ENCODE results near the gene GPRIN3.
A peak's percentile ranks its signal among the peaks of the same experiment; 100 is the strongest.
"Not testable (repeated sequence)": the region's sequence is repeated elsewhere in the genome, so short reads cannot be mapped to it uniquely, and the experiment has no call there.

The GPRIN3 gene

DNA sequence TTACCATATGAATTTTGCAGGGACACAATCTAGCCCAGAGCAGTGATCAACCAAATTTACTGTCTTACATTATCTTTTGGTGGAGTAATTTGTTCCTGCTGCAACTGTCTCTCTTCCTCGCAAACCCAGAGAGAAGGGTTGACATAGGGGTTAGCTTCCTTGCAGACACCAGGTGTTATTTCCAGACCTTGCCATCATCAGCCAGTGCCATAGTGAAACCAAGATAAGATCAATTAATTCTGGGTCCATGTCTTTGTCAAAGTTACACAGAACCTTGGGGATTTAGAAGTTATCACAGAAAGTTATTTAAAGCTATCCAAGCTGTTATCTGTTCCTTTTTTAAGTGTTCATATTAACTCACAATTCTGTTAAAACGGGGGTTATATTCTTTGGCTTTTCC is 23.6 kb upstream of the GPRIN3 start:
- TF ChIP-seq ZNF274 (IDR thresholded peaks at IDR 0.05; ENCODE audit: low read depth, low read length), result no peak
- H3K4me3 ChIP-seq (ENCODE audit: low read length), result no peak overlapping the region

DNA sequence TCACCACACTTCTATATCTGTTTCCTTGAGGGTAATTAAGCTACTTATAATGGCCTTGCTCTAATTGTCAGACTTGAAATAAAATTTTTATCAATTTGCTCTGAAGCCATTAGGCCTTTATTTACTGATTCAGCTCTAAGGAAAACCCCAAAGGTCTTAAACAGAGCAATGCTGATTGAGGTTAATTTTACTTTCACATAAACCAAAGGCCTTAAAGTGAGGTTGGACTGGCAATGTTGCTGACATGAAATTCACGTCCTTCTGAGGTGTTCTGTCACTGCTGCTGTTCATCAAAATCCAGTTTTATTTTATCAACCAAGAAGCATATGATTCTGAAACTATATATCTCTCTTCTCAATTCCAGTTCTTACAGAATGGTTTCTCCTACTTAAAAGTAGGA is 21.7 kb upstream of the GPRIN3 start:
- H3K4me3 ChIP-seq (ENCODE audit: low read length), result no peak overlapping the region
- TF ChIP-seq ZNF274 (IDR thresholded peaks at IDR 0.05; ENCODE audit: low read depth, low read length), result no peak

DNA sequence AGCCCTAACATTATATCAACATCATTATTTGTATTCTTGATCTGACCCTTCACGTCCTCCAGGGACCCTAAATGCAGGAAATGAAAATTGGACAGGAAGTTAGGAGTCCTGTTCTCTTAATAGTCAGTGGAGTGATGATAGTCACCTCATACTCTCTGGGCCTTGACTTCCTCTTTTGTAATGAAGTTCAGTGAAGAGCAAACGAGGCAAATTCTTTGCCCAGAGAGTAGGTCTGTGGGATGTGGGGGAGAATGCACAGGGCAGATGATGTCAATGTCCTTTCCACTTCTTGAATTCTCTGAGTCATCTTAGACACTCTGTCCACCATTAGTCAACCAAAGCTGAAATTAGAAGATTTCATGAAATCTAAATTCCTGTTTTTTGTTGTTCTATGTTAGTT is 17.1 kb upstream of the GPRIN3 start:
- TF ChIP-seq ZNF274 (IDR thresholded peaks at IDR 0.05; ENCODE audit: low read depth, low read length), result no peak
- H3K4me3 ChIP-seq (ENCODE audit: low read length), result no peak overlapping the region

DNA sequence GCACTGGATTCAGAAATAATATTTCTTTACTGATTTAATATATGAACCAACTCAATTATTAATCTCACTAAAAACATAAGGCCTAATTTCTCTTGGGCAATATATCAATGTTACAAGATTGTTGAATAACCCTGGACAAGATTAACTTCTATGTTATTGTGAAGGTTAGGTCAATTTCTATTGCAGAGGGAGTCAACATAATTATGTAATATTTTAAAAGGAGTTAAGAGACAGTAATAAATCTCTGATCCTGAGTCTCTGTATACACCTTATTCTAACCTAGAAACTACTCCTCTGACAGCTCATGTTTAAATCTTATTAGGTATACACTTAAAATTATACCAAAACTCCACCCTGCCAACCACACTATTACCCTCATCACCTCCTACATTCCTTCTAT is 15.1 kb upstream of the GPRIN3 start:
- H3K4me3 ChIP-seq (ENCODE audit: low read length), result no peak overlapping the region
- no peak for TF ChIP-seq ZNF274 (IDR thresholded peaks at IDR 0.05; ENCODE audit: low read depth, low read length)

DNA sequence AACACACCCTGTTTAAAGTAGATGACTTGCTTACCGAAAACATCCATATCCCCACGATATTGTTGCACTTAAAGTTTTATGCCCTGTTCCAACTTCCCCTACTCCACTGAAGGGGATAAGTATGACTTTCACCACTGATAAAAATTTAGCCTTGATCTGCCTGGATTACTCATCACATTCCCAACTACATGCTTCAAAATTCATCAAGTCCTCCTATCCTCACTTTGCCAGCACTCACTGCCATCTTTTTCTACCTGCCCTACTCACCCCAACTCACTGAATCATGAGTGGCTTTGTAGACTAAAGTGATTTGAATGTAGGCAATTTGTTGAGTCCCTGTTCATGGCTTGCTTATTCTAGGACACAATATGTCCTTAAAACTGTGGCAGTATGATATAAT is 12.2 kb upstream of the GPRIN3 start:
- TF ChIP-seq ZNF274 (IDR thresholded peaks at IDR 0.05; ENCODE audit: low read depth, low read length), result no peak
- H3K4me3 ChIP-seq (ENCODE audit: low read length), result no peak overlapping the region

DNA sequence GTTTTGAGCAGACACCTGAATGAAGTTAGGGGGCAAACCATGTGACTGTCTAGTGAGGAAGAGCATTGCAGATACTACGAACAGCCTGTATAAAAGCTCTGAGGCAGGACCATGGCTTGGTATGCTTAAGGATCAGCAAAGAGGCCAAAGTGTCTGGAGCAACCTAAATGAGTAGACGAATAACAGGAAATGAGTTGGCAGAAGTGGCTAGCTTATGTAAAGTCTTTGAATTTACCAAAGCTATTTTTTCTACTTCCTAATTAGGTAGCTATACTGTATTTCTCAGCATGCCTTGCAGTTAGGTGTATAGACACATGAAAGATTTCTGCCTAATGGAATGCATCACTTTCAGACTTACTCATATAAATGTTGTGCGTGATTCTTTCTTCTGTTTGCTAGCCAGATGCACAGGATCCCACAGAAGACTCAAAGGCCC is 9.3 kb upstream of the GPRIN3 start:
- no peak for TF ChIP-seq ZNF274 (IDR thresholded peaks at IDR 0.05; ENCODE audit: low read depth, low read length)
- no peak overlapping the region for H3K4me3 ChIP-seq (ENCODE audit: low read length)

DNA sequence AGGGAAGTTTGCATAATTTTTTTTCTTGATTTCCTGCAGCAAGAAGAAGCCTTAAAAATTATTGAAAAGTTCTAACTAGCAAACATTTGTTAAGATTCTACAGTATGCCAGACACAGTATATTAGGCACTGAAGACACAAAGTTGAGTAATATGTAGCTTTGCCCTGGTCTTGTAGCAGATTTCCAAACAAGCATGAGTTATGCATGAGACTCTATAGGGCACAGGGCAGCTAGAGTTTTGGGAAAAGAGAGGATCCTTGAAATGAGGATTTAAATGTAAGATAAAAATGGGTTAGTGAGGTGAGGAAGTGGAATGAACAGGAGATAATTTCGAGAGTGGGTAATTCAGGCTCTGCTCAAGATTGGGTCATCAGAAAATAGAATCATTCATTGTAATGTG is 8.6 kb upstream of the GPRIN3 start:
- H3K4me3 ChIP-seq (ENCODE audit: low read length), result no peak overlapping the region
- TF ChIP-seq ZNF274 (IDR thresholded peaks at IDR 0.05; ENCODE audit: low read depth, low read length), result no peak

DNA sequence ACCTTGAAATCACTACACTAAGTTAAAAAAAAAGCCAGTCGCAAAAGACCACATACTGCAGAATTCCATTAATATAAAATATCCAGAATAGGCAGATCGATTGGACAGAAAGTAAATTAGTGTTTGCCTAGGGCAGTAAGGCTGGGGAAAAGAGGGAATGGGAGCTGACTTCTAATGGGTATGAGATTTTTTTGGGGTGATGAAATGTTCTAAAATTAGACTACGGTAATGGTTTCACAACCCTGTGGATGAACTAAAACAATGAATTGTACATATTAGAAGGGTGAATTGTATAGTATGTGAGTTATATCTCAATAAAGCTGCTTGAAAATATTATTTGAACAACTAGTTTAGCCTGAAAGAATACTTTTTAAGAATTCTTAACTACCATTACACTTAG is 6.7 kb upstream of the GPRIN3 start:
- no peak overlapping the region for H3K4me3 ChIP-seq (ENCODE audit: low read length)
- no peak for TF ChIP-seq ZNF274 (IDR thresholded peaks at IDR 0.05; ENCODE audit: low read depth, low read length)

DNA sequence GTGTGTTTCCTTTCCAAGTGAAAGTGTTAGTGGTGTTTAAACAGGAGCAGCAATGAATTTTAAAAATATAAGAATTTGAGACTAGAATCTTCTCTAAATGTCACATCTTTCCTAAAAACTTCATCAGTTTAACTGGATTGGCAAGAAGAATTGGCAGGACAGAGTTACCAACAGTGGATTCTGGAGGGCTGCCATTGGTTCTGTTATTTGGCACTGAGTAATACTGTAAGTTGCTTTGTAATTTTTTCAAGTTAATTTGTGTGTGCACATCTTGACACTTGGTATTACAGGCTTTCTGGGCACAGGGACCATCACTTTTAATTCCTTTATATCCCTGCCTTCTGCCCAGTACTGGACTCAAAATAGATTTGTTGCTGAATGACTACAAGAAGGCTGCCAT is 4.5 kb upstream of the GPRIN3 start:
- no peak for TF ChIP-seq ZNF274 (IDR thresholded peaks at IDR 0.05; ENCODE audit: low read depth, low read length)
- H3K4me3 ChIP-seq (ENCODE audit: low read length), result no peak overlapping the region

DNA sequence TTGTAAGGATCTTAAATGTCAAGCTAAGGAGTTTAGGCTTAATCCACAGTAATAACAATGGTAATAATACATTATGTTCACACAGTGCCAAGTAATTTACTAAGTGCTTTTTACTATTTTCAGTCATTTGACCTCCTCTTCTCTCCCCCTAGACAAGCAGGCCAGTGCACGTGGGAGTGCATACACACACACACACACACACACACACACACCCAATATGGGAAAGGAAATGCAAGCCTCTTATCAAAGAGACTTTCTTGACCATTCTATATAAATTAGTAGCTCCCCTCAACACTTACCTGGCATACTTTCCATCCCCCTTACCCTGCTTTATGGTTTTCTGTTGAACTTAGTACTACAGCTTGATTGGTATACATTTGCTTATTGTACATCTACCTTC is 3.8 kb upstream of the GPRIN3 start:
- TF ChIP-seq ZNF274 (IDR thresholded peaks at IDR 0.05; ENCODE audit: low read depth, low read length), result no peak
- H3K4me3 ChIP-seq (ENCODE audit: low read length), result no peak overlapping the region

DNA sequence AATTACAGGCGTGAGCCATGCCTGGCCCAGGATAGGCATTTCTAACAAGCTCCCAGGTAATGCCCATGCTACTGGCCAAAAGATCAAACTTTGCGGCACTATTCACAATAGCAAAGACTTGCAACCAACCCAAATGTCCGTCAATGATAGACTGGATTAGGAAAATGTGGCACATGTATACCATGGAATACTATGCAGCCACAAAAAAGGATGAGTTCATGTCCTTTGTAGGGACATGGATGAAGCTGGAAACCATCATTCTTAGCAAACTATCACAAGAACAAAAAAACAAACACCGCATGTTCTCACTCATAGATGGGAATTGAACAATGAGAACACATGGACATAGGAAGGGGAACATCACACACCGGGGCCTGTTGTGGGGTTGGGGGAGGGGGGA is 1.6 kb upstream of the GPRIN3 start:
- H3K4me3 ChIP-seq (ENCODE audit: low read length), result not testable (repeated sequence)

DNA sequence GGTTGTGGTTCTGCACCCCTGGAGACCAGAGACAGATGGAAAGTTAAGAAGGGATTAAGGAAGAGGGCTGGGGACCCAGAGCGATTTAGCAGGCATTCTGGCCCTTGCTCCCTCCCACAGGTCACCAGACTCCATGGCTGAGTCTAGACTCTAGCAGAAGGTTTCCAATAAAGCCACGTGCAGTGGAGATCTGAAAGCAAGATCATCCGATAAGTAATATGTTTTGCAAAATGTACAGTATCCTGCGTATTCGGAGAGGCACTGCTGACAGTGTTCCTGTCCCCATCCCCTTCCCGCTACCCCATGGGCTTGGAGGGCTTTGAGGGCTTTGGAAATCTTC is 531 bp upstream of the GPRIN3 start:
- H3K4me3 ChIP-seq (ENCODE audit: low read length), result no peak overlapping the region; the same call in 1 of the 2 replicates

DNA sequence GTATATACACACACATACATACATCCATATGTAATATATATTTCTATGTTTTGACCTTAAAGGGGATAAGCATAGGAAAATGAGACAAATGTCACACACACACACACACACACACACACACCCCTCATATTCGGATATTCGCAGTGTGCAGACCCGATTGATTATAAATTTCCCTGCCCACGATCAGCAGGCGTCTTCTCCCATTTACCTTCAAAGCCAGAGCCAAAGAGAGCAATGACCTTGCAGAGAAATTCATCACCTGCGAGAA is 488 bp downstream of the GPRIN3 start:
- no peak for TF ChIP-seq ZNF274 (IDR thresholded peaks at IDR 0.05; ENCODE audit: low read depth, low read length)
- H3K4me3 ChIP-seq (ENCODE audit: low read length), result peak overlapping the region; percentile 33

More for the DNA sequence above, 531 bp upstream of the GPRIN3 start:
- TF ChIP-seq ZNF274 (IDR thresholded peaks at IDR 0.05; ENCODE audit: low read depth, low read length), result no peak

DNA sequence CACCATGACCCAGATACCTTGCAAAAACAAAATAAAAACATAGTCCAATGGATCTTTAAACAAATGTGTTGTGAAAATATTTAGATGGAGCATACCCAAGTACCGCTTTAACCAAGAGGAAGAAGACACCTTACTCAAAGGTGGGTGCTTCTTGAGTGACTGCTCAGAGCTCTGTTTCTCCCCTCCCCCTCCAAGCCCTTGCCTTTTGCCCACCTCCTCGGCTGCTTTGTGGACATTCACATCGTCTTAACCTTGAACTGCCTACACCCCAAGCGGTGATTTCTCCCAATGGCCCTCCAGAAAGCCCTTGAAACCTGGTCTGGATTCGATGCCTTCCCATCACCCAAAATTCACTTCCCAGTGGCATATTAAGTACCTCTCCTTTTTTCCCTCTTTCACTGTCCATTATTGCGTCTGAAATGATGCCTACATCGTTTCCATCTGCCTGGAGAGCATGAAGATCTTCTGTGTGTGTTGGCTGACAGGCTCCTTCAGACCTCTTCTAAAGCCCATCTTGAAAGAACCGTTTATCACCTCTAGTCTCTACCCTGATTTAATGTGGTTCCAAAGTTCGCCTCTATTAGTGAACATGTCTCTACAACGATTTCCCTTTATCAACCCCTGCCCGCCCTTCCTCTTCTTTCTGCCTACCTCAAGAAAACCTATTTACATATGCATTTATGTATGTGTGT is 968 bp downstream of the GPRIN3 start:
- no peak overlapping the region for H3K4me3 ChIP-seq (ENCODE audit: low read length)
- no peak for TF ChIP-seq ZNF274 (IDR thresholded peaks at IDR 0.05; ENCODE audit: low read depth, low read length)

DNA sequence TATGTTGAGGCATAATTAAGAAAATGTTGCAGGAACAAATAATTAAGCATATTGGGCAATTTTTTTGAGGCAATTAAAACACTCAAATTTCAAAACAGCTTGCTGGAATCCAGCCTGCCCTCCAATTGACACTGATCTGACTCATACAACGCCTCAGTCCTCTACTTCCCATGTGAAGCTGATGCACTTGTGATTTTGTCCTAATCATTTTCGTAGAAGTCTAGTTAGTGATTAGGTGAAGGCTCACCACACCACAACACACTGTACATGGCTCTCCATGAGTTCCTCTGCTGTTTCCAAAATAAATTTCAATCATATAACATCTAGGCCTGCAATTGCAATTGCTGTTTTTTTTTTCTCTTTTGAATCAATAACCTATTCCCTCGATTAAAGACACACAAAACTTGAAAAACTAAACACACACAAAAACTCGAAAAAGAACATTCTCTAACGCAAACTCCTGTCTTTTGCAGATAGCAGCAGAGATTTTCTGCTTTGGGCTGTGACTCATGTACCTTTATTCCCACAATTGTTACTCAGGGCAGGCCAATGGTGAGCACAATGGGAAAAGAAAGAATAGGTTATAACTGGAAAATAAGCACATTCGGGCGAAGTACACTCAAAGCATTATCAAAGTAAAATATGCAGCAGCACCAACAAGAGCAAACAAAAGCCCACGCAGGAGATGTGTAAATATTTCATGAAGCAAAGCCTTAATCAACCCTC is 1.7 kb downstream of the GPRIN3 start:
- no peak for TF ChIP-seq ZNF274 (IDR thresholded peaks at IDR 0.05; ENCODE audit: low read depth, low read length)
- H3K4me3 ChIP-seq (ENCODE audit: low read length), result no peak overlapping the region

DNA sequence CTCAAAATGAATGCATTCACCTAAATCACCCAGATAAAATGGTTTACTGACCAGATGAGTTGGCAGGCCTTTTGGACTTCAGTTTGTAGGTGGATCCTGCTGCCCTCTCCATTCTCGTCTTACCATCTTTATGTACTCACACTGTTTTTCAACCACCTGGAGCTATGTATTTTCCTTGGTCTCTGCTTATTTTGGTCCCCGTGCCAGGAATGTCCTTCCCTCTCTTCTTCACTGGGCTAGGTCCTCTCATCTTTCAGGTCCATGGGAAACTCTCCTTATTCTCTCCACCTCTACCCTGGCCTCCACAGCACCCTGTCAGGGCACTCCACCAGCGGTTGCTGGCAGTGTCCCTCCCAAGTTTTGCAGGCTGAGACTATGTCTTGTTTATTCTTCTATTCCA is 2.6 kb downstream of the GPRIN3 start:
- no peak for TF ChIP-seq ZNF274 (IDR thresholded peaks at IDR 0.05; ENCODE audit: low read depth, low read length)
- no peak overlapping the region for H3K4me3 ChIP-seq (ENCODE audit: low read length)

Data from GM08714 (cell line).